ENCODE measurements around the gene PRDM11. TPM values are rescaled to one million over a fixed set of nuclear protein-coding genes. Genes with fewer than 3 reads are reported as not detected.
A peak's percentile ranks its signal among the peaks of the same experiment; 100 is the strongest.

The PRDM11 gene
- total and polyA plus RNA-seq, 10 donors = 1.7 to 24.3 (median 15.3) TPM

- intact Hi-C loops (cut with DNase I; ENCODE audit: low total_unique reads) = no loop called here
- no peak for DNase-seq
- WGBS, 5 donors = 88 to 100% (median 100%) methylated on average over 1 of the region's 1 CpG
- peaks cover 0 to 34% (median 18%) of the 10 kb centered on the region in 6 donors for H3K4me1 ChIP-seq
- H3K9me3 ChIP-seq = no peaks in the 10 kb centered on the region
- TF ChIP-seq CTCF (IDR thresholded peaks at IDR 0.05 in 8 of 11, conservative IDR thresholded peaks at IDR 0.05 in 3 of 11) (no peak), POLR2AphosphoS5 (IDR thresholded peaks at IDR 0.05) (no peak), POLR2A (IDR thresholded peaks at IDR 0.05) (no peak)
- H3K36me3 ChIP-seq = peaks cover 0 to 62% (median 14%) of the 10 kb centered on the region in 6 donors
- no peaks in the 10 kb centered on the region for H3K27me3 ChIP-seq (replicated peaks in 1 of 7)
- no peak overlapping the region for H3K4me3 ChIP-seq
- H3K27ac ChIP-seq = no peak overlapping the region
These were observed 67.3 kb downstream of the PRDM11 start for GRCh38 chr11:45213717-45214116.

- intact Hi-C loops (cut with DNase I; ENCODE audit: low total_unique reads) = no loop called here
- Histone ChIP-seq H3K4me3 (no peak overlapping the region), H3K9me3 (no peaks in the 10 kb centered on the region), H3K27ac (peak overlapping the region in 7 of 8 donors; percentile 15 to 67 (median 43)), H3K36me3 (peaks cover 0 to 62% (median 19%) of the 10 kb centered on the region in 6 donors), H3K27me3 (replicated peaks in 1 of 7) (no peaks in the 10 kb centered on the region), H3K4me1 (peaks cover 0 to 18% (median 5%) of the 10 kb centered on the region in 6 donors)
- TF ChIP-seq POLR2A (IDR thresholded peaks at IDR 0.05) (no peak), CTCF (IDR thresholded peaks at IDR 0.05 in 8 of 11, conservative IDR thresholded peaks at IDR 0.05 in 3 of 11) (no peak), POLR2AphosphoS5 (IDR thresholded peaks at IDR 0.05) (no peak)
- WGBS, 5 donors = 57 to 80% (median 75%) methylated on average over 4 of the region's 4 CpGs
- DNase-seq = no peak
These were observed 68.8 kb downstream of the PRDM11 start for GRCh38 chr11:45215098-45215865.

GRCh38 chr11:45216031-45216430, 69.6 kb downstream of the PRDM11 start:
- Histone ChIP-seq H3K9me3 (no peaks in the 10 kb centered on the region), H3K4me1 (peaks cover 0 to 11% (median under 1%) of the 10 kb centered on the region in 6 donors), H3K36me3 (peaks cover 0 to 62% (median 19%) of the 10 kb centered on the region in 6 donors), H3K27ac (peak overlapping the region in 3 of 8 donors; percentile 44 to 67 (median 66)), H3K27me3 (replicated peaks in 1 of 7) (no peaks in the 10 kb centered on the region), H3K4me3 (no peak overlapping the region)
- intact Hi-C loops (cut with DNase I; ENCODE audit: low total_unique reads) = no loop called here
- 91 to 100% (median 96%) methylated on average over 1 of the region's 1 CpG for WGBS, 5 donors
- no peak for DNase-seq
- TF ChIP-seq CTCF (IDR thresholded peaks at IDR 0.05 in 8 of 11, conservative IDR thresholded peaks at IDR 0.05 in 3 of 11) (no peak), POLR2A (IDR thresholded peaks at IDR 0.05) (no peak), POLR2AphosphoS5 (IDR thresholded peaks at IDR 0.05) (no peak)

GRCh38 chr11:45216901-45217300, 70.5 kb downstream of the PRDM11 start:
- Histone ChIP-seq H3K36me3 (peaks cover 0 to 62% (median 22%) of the 10 kb centered on the region in 6 donors), H3K4me3 (no peak overlapping the region), H3K4me1 (peaks cover 0 to 8% (median 0%) of the 10 kb centered on the region in 6 donors), H3K27ac (no peak overlapping the region), H3K27me3 (replicated peaks in 1 of 7) (no peaks in the 10 kb centered on the region), H3K9me3 (no peaks in the 10 kb centered on the region)
- TF ChIP-seq POLR2AphosphoS5 (IDR thresholded peaks at IDR 0.05) (no peak), POLR2A (IDR thresholded peaks at IDR 0.05) (no peak), CTCF (IDR thresholded peaks at IDR 0.05 in 8 of 11, conservative IDR thresholded peaks at IDR 0.05 in 3 of 11) (no peak)
- no peak for DNase-seq
- 76 to 89% (median 78%) methylated on average over 2 of the region's 2 CpGs for WGBS, 5 donors
- intact Hi-C loops (cut with DNase I; ENCODE audit: low total_unique reads) = no loop called here

Data from spleen (tissue), 11 donors.